NCI-H526 treated with DMSO at 0.1 percent for 48 hours (cell line): ENCODE data around the gene MYOG.
A peak's percentile ranks its signal among the peaks of the same experiment; 100 is the strongest.

Experiments used
- DNase-seq: peaks from one replicate; lab custom pipeline; 2025; lab: John Stamatoyannopoulos, UW

MYOG gene

GRCh38 chr1:203085528-203086406 is at the start of gene MYOG:
MYOG (minus strand) TSS chr1:203086012; CDS start chr1:203085961, 51 bp downstream.
- DNase-seq = no peak

GRCh38 chr1:203133970-203134725 is 48.3 kb upstream of the MYOG start:
- no peak for DNase-seq

DNA sequence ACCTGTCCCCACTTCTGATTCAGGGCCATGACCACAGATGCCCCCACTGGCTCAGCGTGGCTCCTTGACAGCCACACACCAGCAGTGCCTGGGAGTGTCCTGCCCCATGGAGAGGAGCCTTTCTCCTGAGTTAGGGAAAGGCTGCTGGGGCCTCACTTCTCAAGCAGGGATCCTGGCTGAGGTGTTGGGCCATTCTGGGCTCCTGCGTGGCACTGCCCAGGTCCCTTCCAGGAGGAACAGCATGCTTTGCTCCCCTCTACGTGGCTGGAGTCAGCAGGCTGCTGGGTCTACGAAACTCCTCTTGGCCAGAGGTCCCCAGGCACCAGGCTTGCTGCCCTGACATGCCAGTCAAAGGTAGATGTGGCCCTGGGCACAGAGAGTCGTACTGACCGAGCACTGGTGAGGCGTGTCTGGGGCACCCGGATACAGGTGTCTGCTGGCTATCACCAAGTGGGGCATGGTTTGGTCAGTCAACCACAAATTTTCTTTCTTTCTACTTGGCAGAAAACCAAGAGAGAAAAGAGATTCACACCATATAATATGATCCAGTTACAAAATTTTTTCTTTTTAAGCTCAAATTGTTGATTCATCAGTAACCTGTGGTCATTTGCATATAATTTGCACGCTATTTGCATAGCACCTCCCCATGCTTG is 45.9 kb upstream of the MYOG start:
- peak; percentile 45 for DNase-seq

DNA sequence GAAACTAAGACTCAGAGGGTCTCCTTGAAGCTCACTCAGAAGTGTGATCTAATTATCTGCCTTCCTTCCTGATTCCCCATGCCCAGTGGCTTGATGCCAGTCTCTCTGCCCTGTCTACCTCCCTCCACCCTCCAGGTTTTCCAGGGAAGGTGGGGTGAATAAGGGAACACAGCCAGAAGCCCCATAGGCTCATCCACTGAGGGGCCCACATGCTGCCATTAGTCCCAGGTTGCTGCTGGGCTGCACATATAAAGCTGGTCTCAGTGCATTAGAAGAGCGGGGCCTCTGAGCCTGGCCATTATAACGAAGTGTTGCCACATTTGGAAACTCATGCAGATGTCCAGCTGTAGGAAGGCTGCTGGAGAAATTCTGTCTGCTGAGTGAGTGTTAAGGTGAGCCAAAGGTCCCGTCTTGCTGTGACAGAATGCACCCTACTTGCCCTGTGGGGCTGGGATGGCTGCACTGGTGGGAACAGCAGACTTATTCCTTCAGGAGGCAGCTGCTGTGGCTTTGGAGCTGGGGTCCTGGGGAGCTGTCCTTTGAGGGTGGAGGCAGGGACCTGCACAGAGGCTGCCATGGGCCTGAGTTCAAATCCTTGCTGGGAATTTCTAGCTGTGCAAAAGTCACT is 44.7 kb upstream of the MYOG start:
- DNase-seq = no peak

DNA sequence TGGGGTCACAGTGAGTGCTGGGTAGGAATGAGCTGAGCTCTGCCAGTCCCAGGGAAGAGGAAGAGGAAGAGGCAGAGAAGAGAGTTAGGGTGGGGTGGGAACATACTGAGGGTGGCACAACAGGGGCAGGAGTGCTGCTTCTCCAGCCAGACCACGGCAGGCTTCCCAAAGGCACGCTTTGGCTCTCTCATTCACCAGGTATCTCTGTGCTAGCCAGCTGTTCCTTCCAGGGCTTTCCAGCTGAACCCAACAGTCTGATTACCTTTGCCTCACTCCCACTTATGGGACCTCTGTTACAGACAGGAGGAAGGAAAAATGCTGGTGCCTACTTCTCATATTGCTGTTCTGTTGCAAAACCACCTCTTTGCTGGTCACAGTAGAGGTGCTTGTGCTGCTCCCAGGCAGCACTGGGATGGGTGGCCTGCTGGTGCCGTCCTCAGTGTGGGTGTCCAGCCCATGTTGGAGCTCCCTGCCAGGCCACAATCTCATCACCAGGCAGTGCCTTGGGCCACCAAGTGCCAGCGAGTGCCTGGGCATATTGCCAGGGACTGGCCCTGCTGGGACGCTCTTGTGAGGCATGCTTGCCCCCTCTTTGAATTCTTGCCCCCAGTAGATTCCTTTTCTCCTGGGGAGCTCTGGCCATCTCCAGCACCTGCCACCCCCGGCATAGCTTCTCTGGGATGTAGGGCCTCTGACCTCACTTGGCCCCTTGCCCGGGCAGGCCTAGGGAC is 43.9 kb upstream of the MYOG start:
- no peak for DNase-seq

GRCh38 chr1:203128716-203129500 is 43.1 kb upstream of the MYOG start:
- no peak for DNase-seq

GRCh38 chr1:203128431-203128715 is 42.6 kb upstream of the MYOG start:
- no peak for DNase-seq

- DNase-seq = no peak
These were observed 42.0 kb upstream of the MYOG start, which contains the start of gene ADORA1 for GRCh38 chr1:203127666-203128430. ADORA1 (plus strand) TSS chr1:203127726; CDS start chr1:203128842, 1,116 bp downstream.

GRCh38 chr1:203126866-203127665 is 41.3 kb upstream of the MYOG start:
- no peak for DNase-seq

- DNase-seq = no peak
These were observed 40.5 kb upstream of the MYOG start for GRCh38 chr1:203126151-203126865.

DNA sequence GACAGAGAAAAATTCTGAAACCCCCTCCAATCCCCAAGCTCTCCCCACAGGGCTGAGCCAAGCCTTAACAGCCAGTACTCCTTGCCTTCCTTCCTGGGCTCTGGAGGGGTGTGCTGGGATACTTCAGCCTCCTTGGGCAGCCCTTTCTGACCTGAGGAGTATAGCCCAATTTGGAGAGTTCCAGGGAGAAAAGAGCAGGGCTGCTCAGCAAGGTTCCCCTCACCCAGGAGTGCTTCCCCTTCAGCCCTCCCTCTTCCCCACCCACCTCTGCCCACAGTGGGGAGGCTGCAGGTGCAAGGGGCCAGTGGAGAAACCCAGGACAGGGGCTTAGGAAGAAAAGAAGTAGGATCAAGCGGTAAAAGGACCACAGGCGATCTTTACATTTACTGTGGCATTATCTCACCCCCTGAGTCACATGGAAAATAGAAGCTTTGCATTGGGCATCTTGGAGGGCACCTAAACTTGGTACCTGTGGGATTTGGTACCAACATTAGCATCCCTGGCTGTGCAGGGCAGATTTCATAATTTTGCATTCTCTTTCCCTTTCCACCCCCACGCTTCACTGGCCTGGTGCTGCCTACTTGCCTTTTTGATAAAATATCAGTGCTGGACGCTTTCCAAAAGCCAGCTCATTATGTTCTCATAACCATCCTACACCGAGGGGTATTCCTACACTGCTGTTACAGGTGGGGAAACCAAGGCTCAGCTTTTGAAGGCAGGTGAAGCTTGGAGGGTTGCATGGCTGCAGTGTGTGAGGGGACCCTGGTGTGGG is 38.9 kb upstream of the MYOG start:
- no peak for DNase-seq

DNA sequence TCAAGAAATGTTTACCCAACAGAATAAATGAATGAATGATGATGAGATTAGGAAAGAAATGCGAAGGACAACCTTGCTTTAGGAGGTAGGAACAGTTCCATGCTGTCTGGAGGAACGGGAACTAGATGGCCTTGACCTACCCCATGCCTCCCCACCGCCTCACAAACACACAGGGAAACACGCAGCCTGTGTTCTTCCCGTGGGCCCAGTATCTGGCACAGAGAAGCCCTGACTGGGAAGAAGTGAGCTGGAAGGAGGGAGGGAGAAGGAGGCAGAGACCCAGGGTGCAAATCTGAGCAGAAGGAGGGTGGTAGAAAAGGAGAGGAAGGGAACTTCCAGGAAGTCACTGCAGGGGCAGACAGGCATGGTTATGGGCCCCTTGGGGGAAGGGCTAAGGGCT is 38.2 kb upstream of the MYOG start:
- no peak for DNase-seq

DNA sequence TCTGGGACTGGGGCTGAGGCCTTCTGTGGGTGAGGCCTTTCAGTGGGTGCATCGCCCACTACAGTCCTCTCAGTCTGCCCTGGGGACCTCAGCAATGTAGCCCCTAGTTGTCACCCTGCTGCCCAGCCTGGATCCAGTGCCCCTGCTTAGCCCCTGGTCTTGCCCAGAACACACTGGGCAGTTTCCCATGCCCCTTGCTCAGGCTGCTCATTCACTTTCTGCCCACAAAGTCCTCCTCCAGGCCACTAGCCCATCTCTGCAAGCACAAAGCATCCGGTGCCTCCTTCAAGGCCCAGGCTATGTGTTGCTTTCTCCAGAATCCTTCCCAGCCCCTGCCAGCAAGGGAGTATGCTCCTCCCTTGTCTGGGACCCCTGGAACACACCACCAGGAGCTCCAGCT is 36.3 kb upstream of the MYOG start:
- no peak for DNase-seq

- no peak for DNase-seq
These were observed 35.6 kb upstream of the MYOG start for GRCh38 chr1:203121186-203122015.

GRCh38 chr1:203120325-203121153 is 34.7 kb upstream of the MYOG start:
- no peak for DNase-seq
